Measurements from ENCODE around the gene RDX. TPM values are rescaled to one million over a fixed set of nuclear protein-coding genes. Genes with fewer than 3 reads are reported as not detected.
A peak's percentile ranks its signal among the peaks of the same experiment; 100 is the strongest.
"Not testable (repeated sequence)": the region's sequence is repeated elsewhere in the genome, so short reads cannot be mapped to it uniquely, and the experiment has no call there.

The RDX gene
- total RNA-seq, 1 donor from 2014 or later = 132 TPM

DNA sequence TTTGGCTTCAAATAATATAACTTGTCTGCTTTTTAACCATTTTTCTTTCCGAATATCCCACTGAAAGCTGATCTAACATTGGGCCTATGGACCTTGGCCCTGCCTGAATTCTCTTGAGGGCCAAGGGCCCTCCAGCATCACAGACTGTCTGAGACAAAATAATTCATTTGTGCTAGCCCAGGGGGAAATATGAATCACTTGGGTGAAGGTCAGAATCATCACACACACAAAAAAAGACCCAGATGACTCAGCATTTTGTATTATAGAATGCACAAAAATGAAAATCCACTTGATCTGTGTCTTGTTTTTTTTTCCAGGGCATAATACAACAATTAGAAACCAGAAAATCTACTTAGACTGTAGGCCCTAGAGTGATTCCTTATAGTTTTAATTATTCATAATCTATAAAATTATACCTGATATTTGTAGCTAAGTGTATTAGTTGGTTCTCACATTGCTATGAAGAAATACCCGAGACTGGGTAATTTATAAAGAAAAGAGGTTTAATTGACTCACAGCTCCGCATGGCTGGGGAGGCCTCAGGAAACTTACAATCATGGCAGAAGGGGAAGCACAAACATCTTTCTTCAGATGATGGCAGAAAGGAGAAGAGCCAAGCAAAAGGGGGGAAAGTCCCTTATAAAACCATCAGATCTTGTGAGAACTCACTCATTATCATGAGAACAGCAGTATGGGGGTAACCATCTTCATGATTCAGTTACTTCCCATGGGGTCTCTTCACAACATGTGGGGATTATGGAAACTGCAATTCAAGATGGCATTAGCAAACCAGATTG, 15.6 kb upstream of the RDX start:
- H3K9me3 ChIP-seq (ENCODE audit: insufficient read depth, low read depth, low read length) = no peaks in the 10 kb centered on the region
- no peak overlapping the region for H3K9ac ChIP-seq (ENCODE audit: low read length)
- FAIRE-seq = no peak
- peak; percentile 64 for DNase-seq (ENCODE audit: low read depth)
- H3K27ac ChIP-seq (ENCODE audit: low read depth, low read length) = peak overlapping the region; percentile 38
- H3K9me3 Mint-ChIP-seq (ENCODE audit: unreplicated experiment) = no peaks in the 10 kb centered on the region
- H3K4me1 ChIP-seq (ENCODE audit: insufficient read depth, low read length) = peaks cover 5% of the 10 kb centered on the region
- peak overlapping the region; percentile 94 for H3K27ac Mint-ChIP-seq (ENCODE audit: unreplicated experiment)
- no peak for TF ChIP-seq EZH2 (IDR thresholded peaks at IDR 0.05; ENCODE audit: insufficient read depth, low read length)
- TF ChIP-seq, protein P1, sequence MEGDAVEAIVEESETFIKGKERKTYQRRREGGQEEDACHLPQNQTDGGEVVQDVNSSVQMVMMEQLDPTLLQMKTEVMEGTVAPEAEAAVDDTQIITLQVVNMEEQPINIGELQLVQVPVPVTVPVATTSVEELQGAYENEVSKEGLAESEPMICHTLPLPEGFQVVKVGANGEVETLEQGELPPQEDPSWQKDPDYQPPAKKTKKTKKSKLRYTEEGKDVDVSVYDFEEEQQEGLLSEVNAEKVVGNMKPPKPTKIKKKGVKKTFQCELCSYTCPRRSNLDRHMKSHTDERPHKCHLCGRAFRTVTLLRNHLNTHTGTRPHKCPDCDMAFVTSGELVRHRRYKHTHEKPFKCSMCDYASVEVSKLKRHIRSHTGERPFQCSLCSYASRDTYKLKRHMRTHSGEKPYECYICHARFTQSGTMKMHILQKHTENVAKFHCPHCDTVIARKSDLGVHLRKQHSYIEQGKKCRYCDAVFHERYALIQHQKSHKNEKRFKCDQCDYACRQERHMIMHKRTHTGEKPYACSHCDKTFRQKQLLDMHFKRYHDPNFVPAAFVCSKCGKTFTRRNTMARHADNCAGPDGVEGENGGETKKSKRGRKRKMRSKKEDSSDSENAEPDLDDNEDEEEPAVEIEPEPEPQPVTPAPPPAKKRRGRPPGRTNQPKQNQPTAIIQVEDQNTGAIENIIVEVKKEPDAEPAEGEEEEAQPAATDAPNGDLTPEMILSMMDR (IDR thresholded peaks at IDR 0.05; ENCODE audit: insufficient read depth, low read depth, low read length) = no peak
- H4K20me1 ChIP-seq (ENCODE audit: insufficient read depth, low read length) = no peaks in the 10 kb centered on the region
- H3K4me3 ChIP-seq (ENCODE audit: insufficient read depth, low read depth, low read length) = no peak overlapping the region
- no peaks in the 10 kb centered on the region for H3K36me3 ChIP-seq (ENCODE audit: insufficient read depth, low read length)
- no peaks in the 10 kb centered on the region for H3K27me3 ChIP-seq (ENCODE audit: insufficient read depth, low read length)
- H3K79me2 ChIP-seq (ENCODE audit: insufficient read depth, low read length) = no peaks in the 10 kb centered on the region
- H3K4me3 Mint-ChIP-seq (ENCODE audit: unreplicated experiment) = no peak overlapping the region
- H2AFZ ChIP-seq (ENCODE audit: low read depth, low read length) = peak overlapping the region; percentile 19
- peaks cover 12% of the 10 kb centered on the region for H3K4me1 Mint-ChIP-seq (ENCODE audit: low read depth, unreplicated experiment)
- no peaks in the 10 kb centered on the region for H3K36me3 Mint-ChIP-seq (ENCODE audit: low read depth, unreplicated experiment)
- no peaks in the 10 kb centered on the region for H3K27me3 Mint-ChIP-seq (ENCODE audit: low read depth, unreplicated experiment)
- H3K4me2 ChIP-seq (ENCODE audit: low read length) = peak overlapping the region; percentile 11

DNA sequence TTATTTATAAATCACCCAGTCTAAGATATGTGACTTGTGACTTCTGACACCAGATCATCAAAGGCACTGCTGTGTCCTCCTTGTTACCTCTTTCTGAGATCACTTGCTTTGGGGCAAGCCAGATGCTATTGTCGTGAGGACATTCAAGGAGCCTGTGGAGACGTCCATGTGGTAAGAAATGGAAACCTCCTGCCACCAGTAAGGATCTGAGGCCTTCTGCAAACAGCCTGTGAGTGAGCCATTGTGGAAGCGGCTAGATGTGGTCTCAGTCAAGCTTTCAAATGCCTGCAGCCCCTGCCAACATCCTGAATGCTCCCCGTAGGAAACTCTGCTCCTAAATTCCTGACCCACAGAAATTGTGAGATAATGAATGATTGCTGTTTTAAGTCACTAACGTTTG, 11.7 kb upstream of the RDX start:
- no peak overlapping the region for H3K4me3 Mint-ChIP-seq (ENCODE audit: unreplicated experiment)
- no peaks in the 10 kb centered on the region for H3K36me3 Mint-ChIP-seq (ENCODE audit: low read depth, unreplicated experiment)
- peaks cover 12% of the 10 kb centered on the region for H3K4me1 Mint-ChIP-seq (ENCODE audit: low read depth, unreplicated experiment)
- Histone ChIP-seq H3K4me1 (ENCODE audit: insufficient read depth, low read length) (peaks cover 5% of the 10 kb centered on the region), H4K20me1 (ENCODE audit: insufficient read depth, low read length) (no peaks in the 10 kb centered on the region), H2AFZ (ENCODE audit: low read depth, low read length) (peak overlapping the region; percentile 28), H3K4me3 (ENCODE audit: insufficient read depth, low read depth, low read length) (no peak overlapping the region), H3K9me3 (ENCODE audit: insufficient read depth, low read depth, low read length) (no peaks in the 10 kb centered on the region), H3K27ac (ENCODE audit: low read depth, low read length) (no peak overlapping the region), H3K9ac (ENCODE audit: low read length) (no peak overlapping the region), H3K4me2 (ENCODE audit: low read length) (no peak overlapping the region), H3K36me3 (ENCODE audit: insufficient read depth, low read length) (no peaks in the 10 kb centered on the region), H3K27me3 (ENCODE audit: insufficient read depth, low read length) (no peaks in the 10 kb centered on the region), H3K79me2 (ENCODE audit: insufficient read depth, low read length) (no peaks in the 10 kb centered on the region)
- no peak for FAIRE-seq
- no peak overlapping the region for H3K27ac Mint-ChIP-seq (ENCODE audit: unreplicated experiment)
- no peaks in the 10 kb centered on the region for H3K27me3 Mint-ChIP-seq (ENCODE audit: low read depth, unreplicated experiment)
- TF ChIP-seq EZH2 (IDR thresholded peaks at IDR 0.05; ENCODE audit: insufficient read depth, low read length) = no peak
- TF ChIP-seq, protein P1 (IDR thresholded peaks at IDR 0.05; ENCODE audit: insufficient read depth, low read depth, low read length) = no peak
- DNase-seq (ENCODE audit: low read depth) = no peak
- H3K9me3 Mint-ChIP-seq (ENCODE audit: unreplicated experiment) = no peaks in the 10 kb centered on the region

DNA sequence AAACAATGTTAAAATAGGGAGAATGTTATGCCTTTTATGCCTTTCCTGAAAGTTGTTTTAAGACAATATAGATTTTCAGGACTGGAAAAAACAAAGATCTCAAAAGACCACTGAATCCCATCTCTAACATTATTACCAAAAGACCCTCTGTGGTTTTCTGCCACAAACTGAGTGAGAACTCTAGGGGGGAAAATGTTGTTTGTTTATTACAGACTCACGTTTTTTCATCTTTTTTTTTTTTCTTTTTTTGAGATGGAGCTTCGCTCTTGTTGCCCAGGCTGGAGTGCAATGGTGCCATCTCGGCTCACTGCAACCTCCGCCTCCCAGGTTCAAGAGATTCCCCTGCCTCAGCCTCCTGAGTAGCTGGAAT, 9.6 kb upstream of the RDX start:
- not testable (repeated sequence) for H3K79me2 ChIP-seq (ENCODE audit: insufficient read depth, low read length); FAIRE-seq; H3K9ac ChIP-seq (ENCODE audit: low read length); H2AFZ ChIP-seq (ENCODE audit: low read depth, low read length); H3K36me3 ChIP-seq (ENCODE audit: insufficient read depth, low read length); H3K4me3 Mint-ChIP-seq (ENCODE audit: unreplicated experiment); H3K27ac Mint-ChIP-seq (ENCODE audit: unreplicated experiment); H3K4me1 Mint-ChIP-seq (ENCODE audit: low read depth, unreplicated experiment); H4K20me1 ChIP-seq (ENCODE audit: insufficient read depth, low read length); H3K4me3 ChIP-seq (ENCODE audit: insufficient read depth, low read depth, low read length); H3K4me1 ChIP-seq (ENCODE audit: insufficient read depth, low read length); H3K36me3 Mint-ChIP-seq (ENCODE audit: low read depth, unreplicated experiment); H3K27me3 ChIP-seq (ENCODE audit: insufficient read depth, low read length); H3K9me3 ChIP-seq (ENCODE audit: insufficient read depth, low read depth, low read length); H3K4me2 ChIP-seq (ENCODE audit: low read length); H3K27me3 Mint-ChIP-seq (ENCODE audit: low read depth, unreplicated experiment); H3K9me3 Mint-ChIP-seq (ENCODE audit: unreplicated experiment); DNase-seq (ENCODE audit: low read depth); H3K27ac ChIP-seq (ENCODE audit: low read depth, low read length)

Measured in astrocyte (in vitro differentiated cells and primary cell).